Mesothelial cell of epicardium (in vitro differentiated cells): ENCODE data around the gene WWP2. TPM values are rescaled to one million over a fixed set of nuclear protein-coding genes. Genes with fewer than 3 reads are reported as not detected.

Experiments
- DNase-seq, 2 experiments: peaks; one replicate each; pipeline ENCODE4 v3.0.0; 2021; ENCODE audit warnings: low spot score in 2 of 2; ENCODE audit not compliant: unreplicated experiment in 2 of 2
- H3K27ac Mint-ChIP-seq: 2 replicates; pipeline ENCODE4 v1.8.0; 2021; ENCODE audit warnings: mixed read lengths
- H3K27me3 Mint-ChIP-seq: 2 replicates; pipeline ENCODE4 v1.8.0; 2021; ENCODE audit warnings: low read depth, mixed read lengths
- H3K36me3 Mint-ChIP-seq: 2 replicates; pipeline ENCODE4 v1.8.0; 2021; ENCODE audit warnings: mixed read lengths
- H3K4me1 Mint-ChIP-seq: 2 replicates; pipeline ENCODE4 v1.8.0; 2021; ENCODE audit warnings: mixed read lengths
- H3K4me3 Mint-ChIP-seq: 2 replicates; pipeline ENCODE4 v1.8.0; 2021; ENCODE audit warnings: mild to moderate bottlenecking, moderate library complexity, mixed read lengths
- H3K9me3 Mint-ChIP-seq: 2 replicates; pipeline ENCODE4 v1.8.0; 2021; ENCODE audit warnings: mixed read lengths
- CTCF ChIP-seq: fragments of 200-600 bp; sonication (generic); IDR thresholded peaks from one replicate; pipeline ENCODE4 v1.5.0; 2021; ENCODE audit warnings: antibody characterized with exemption; ENCODE audit not compliant: unreplicated experiment
- total RNA-seq: library from RNA; stranded (reverse); gene quantifications from 3 replicates; pipeline ENCODE4 v1.2.1, GENCODE V29; 2021

The WWP2 gene
- total RNA-seq, 1 donor from 2014 or later: 39.6 TPM

GRCh38 chr16:69721441-69721957, 40.6 kb upstream of the WWP2 start:
- no peak overlapping the region for H3K27ac Mint-ChIP-seq
- TF ChIP-seq CTCF: no peak
- no peak overlapping the region for H3K4me3 Mint-ChIP-seq
- H3K4me1 Mint-ChIP-seq: peaks cover 29% of the 10 kb centered on the region
- H3K36me3 Mint-ChIP-seq: peaks cover 18% of the 10 kb centered on the region
- DNase-seq: no peak
- no peaks in the 10 kb centered on the region for H3K27me3 Mint-ChIP-seq
- no peaks in the 10 kb centered on the region for H3K9me3 Mint-ChIP-seq

GRCh38 chr16:69724414-69724873, 37.7 kb upstream of the WWP2 start:
- Mint-ChIP-seq H3K27ac (peak overlapping the region; percentile 97), H3K36me3 (peaks cover 2% of the 10 kb centered on the region), H3K4me1 (peaks cover 32% of the 10 kb centered on the region)

GRCh38 chr16:69724981-69725479, 37.1 kb upstream of the WWP2 start:
- no peak for TF ChIP-seq CTCF
- H3K4me1 Mint-ChIP-seq: peaks cover 32% of the 10 kb centered on the region
- no peaks in the 10 kb centered on the region for H3K9me3 Mint-ChIP-seq
- peak overlapping the region; percentile 97 for H3K27ac Mint-ChIP-seq
- H3K4me3 Mint-ChIP-seq: peak overlapping the region; percentile 78
- peaks cover 2% of the 10 kb centered on the region for H3K36me3 Mint-ChIP-seq
- DNase-seq: no peak
- H3K27me3 Mint-ChIP-seq: no peaks in the 10 kb centered on the region

More at GRCh38 chr16:69724414-69724873, 37.7 kb upstream of the WWP2 start:
- DNase-seq: no peak
- H3K4me3 Mint-ChIP-seq: peak overlapping the region; percentile 78
- no peaks in the 10 kb centered on the region for H3K27me3 Mint-ChIP-seq
- TF ChIP-seq CTCF: no peak
- no peaks in the 10 kb centered on the region for H3K9me3 Mint-ChIP-seq

- Mint-ChIP-seq H3K4me3 (peak overlapping the region; percentile 78), H3K27ac (peak overlapping the region; percentile 97), H3K9me3 (no peaks in the 10 kb centered on the region), H3K36me3 (peaks cover 2% of the 10 kb centered on the region), H3K27me3 (no peaks in the 10 kb centered on the region), H3K4me1 (peaks cover 32% of the 10 kb centered on the region)
- TF ChIP-seq CTCF: no peak
- no peak for DNase-seq
Observed at GRCh38 chr16:69725480-69726312, 36.4 kb upstream of the WWP2 start.

- H3K4me3 Mint-ChIP-seq: peak within 1 kb of the TSS; percentile 78
- peaks cover 2% of the 10 kb centered on the region for H3K36me3 Mint-ChIP-seq
- no peak for TF ChIP-seq CTCF
- H3K9me3 Mint-ChIP-seq: no peaks in the 10 kb centered on the region
- peak within 1 kb of the TSS; percentile 97 for H3K27ac Mint-ChIP-seq
- peak; percentile 82 to 91 for DNase-seq
- H3K27me3 Mint-ChIP-seq: no peaks in the 10 kb centered on the region
- H3K4me1 Mint-ChIP-seq: peaks cover 32% of the 10 kb centered on the region
Observed at GRCh38 chr16:69726313-69727060, 35.6 kb upstream of the WWP2 start, which contains the start of gene NQO1. Gene NQO1, minus strand, starts transcription at chr16:69726560. Its CDS starts 121 bp downstream, at chr16:69726439.
